Stimulated activated CD4-positive, alpha-beta T cell treated with anti-CD3 and anti-CD28 coated beads, Interleukin-4, amount 100 ng/mL, for 24 hours (primary cell): Measurements from ENCODE around the gene PTPRD.

ENCODE experiments used
- DNase-seq: peaks from one replicate; pipeline ENCODE4 v3.0.0-alpha.2; 2020

PTPRD gene

GRCh38 chr9:8390571-8390970 is 2222.2 kb downstream of the PTPRD start:
- DNase-seq, result no peak

GRCh38 chr9:8389531-8389930 is 2223.3 kb downstream of the PTPRD start:
- no peak for DNase-seq

GRCh38 chr9:8388132-8388531 is 2224.7 kb downstream of the PTPRD start:
- no peak for DNase-seq

GRCh38 chr9:8384091-8384490 is 2228.7 kb downstream of the PTPRD start:
- no peak for DNase-seq

GRCh38 chr9:8382777-8383527 is 2229.8 kb downstream of the PTPRD start:
- DNase-seq, result no peak

GRCh38 chr9:8382266-8382665 is 2230.5 kb downstream of the PTPRD start:
- DNase-seq, result no peak

- DNase-seq, result no peak
Measured at GRCh38 chr9:8381601-8382000, 2231.2 kb downstream of the PTPRD start.

GRCh38 chr9:8374471-8374870 is 2238.3 kb downstream of the PTPRD start:
- DNase-seq, result no peak

GRCh38 chr9:8371686-8372085 is 2241.1 kb downstream of the PTPRD start:
- no peak for DNase-seq

GRCh38 chr9:8366161-8366926 is 2246.5 kb downstream of the PTPRD start:
- DNase-seq, result no peak

GRCh38 chr9:8365466-8366160 is 2247.2 kb downstream of the PTPRD start:
- DNase-seq, result no peak

- no peak for DNase-seq
Measured at GRCh38 chr9:8365029-8365428, 2247.8 kb downstream of the PTPRD start.

GRCh38 chr9:8364026-8364752 is 2248.6 kb downstream of the PTPRD start:
- DNase-seq, result no peak

- DNase-seq, result no peak
Measured at GRCh38 chr9:8362250-8362649, 2250.6 kb downstream of the PTPRD start.

GRCh38 chr9:8361364-8361763 is 2251.4 kb downstream of the PTPRD start:
- no peak for DNase-seq

GRCh38 chr9:8356406-8356805 is 2256.4 kb downstream of the PTPRD start:
- DNase-seq, result no peak

- no peak for DNase-seq
Measured at GRCh38 chr9:8351436-8351835, 2261.4 kb downstream of the PTPRD start.

GRCh38 chr9:8349901-8350300 is 2262.9 kb downstream of the PTPRD start:
- no peak for DNase-seq

- no peak for DNase-seq
Measured at GRCh38 chr9:8349376-8349775, 2263.4 kb downstream of the PTPRD start.

GRCh38 chr9:8348756-8349155 is 2264.0 kb downstream of the PTPRD start:
- DNase-seq, result no peak

- no peak for DNase-seq
Measured at GRCh38 chr9:8346296-8346695, 2266.5 kb downstream of the PTPRD start.

- no peak for DNase-seq
Measured at GRCh38 chr9:8338767-8339510, 2273.9 kb downstream of the PTPRD start.
